GM12878 (cell line): ENCODE measurements around the gene MRPL20. TPM values are rescaled to one million over a fixed set of nuclear protein-coding genes. Genes with fewer than 3 reads are reported as not detected.

Experiments used
- ATAC-seq: fragments of 200-7000 bp; cut with Tn5 transposase; 3 replicates; pipeline ENCODE4 v1.9.1; 2020; ENCODE audit warnings: mild to moderate bottlenecking, moderate library complexity
- BruUV-seq: library from RNA; stranded (reverse); fragments of 400-500 nt; replicated peaks from 2 replicates; lab custom pipeline; 2021; lab: Mats Ljungman, UMichigan
- CTCF ChIA-PET: fragments of 300-600 bp; sonication (Branson Sonifier 250); formaldehyde crosslinking; extraction: SDS; loops from one replicate; lab custom pipeline; 2021; ENCODE audit warnings: inconsistent platforms; lab: Yijun Ruan, JAX
- POLR2A ChIA-PET: fragments of 350-600 bp; formaldehyde crosslinking; extraction: SDS; loops from one replicate; lab custom pipeline; 2021; ENCODE audit warnings: inconsistent platforms; lab: Charles Lee
- RAD21 ChIA-PET: fragments of 300-600 bp; sonication (Branson Sonifier 250); formaldehyde crosslinking; loops from one replicate; lab custom pipeline; 2023; ENCODE audit warnings: antibody characterized with exemption; ENCODE audit not compliant: unreplicated experiment; lab: Charles Lee
- SMC1A ChIA-PET: fragments of 300-600 bp; sonication (Branson Sonifier 250); formaldehyde crosslinking; loops from one replicate; lab custom pipeline; 2023; ENCODE audit not compliant: unreplicated experiment, uncharacterized antibody; lab: Charles Lee
- DNase-seq: peaks from one replicate; pipeline ENCODE4 v3.0.0-alpha.2; 2011; ENCODE audit warnings: low read depth, low spot score
- FAIRE-seq: peaks from 3 replicates; lab custom pipeline; 2011; peaks lifted over from hg19 to GRCh38; lab: Jason Lieb, UNC
- H2AFZ ChIP-seq: 2 replicates; pipeline ENCODE4 v1.6.0; 2011; ENCODE audit warnings: low read depth, low read length, control low read depth; ENCODE audit not compliant: control insufficient read depth
- H3K27ac ChIP-seq: 2 replicates; pipeline ENCODE4 v1.5.1; 2011; ENCODE audit warnings: control low read depth; ENCODE audit not compliant: control insufficient read depth, insufficient read depth
- H3K27me3 ChIP-seq, 2 experiments: replicated peaks in 1 of 2; 2 replicates each; pipeline versions ENCODE4 v1.6.0 to v1.6.1; 2011; ENCODE audit warnings: low read length in 1 of 2; ENCODE audit not compliant: control insufficient read depth in 2 of 2, insufficient read depth in 2 of 2
- H3K36me3 ChIP-seq, 2 experiments: 2 replicates each; pipeline ENCODE4 v1.5.1; 2011; ENCODE audit warnings: low read length in 1 of 2; ENCODE audit not compliant: control insufficient read depth in 2 of 2, insufficient read depth in 2 of 2
- H3K4me1 ChIP-seq: 2 replicates; pipeline ENCODE4 v1.6.1; 2011; ENCODE audit warnings: mild to moderate bottlenecking, low read length, moderate library complexity, mixed read lengths; ENCODE audit not compliant: control insufficient read depth, insufficient read depth
- H3K4me2 ChIP-seq: 2 replicates; pipeline ENCODE4 v1.6.0; 2011; ENCODE audit warnings: control low read depth; ENCODE audit not compliant: control insufficient read depth, insufficient read depth
- H3K4me3 ChIP-seq: fragments of 200-600 bp; sonication (generic); 2 replicates; pipeline ENCODE4 v1.5.1; 2016
- H3K79me2 ChIP-seq: 2 replicates; pipeline ENCODE4 v1.6.0; 2011; ENCODE audit warnings: low read length; ENCODE audit not compliant: control insufficient read depth, insufficient read depth
- H3K9ac ChIP-seq: 2 replicates; pipeline ENCODE4 v1.8.0; 2011; ENCODE audit warnings: low read length, control low read depth, mixed read lengths; ENCODE audit not compliant: control insufficient read depth, insufficient read depth
- H3K9me3 ChIP-seq: replicated peaks from 3 replicates; pipeline ENCODE4 v1.5.1; 2011; ENCODE audit warnings: mild to moderate bottlenecking, low read length; ENCODE audit not compliant: control insufficient read depth, insufficient read depth
- H4K20me1 ChIP-seq: 2 replicates; pipeline ENCODE4 v1.6.0; 2011; ENCODE audit not compliant: control insufficient read depth, insufficient read depth
- BMI1 ChIP-seq: fragments of 450-650 bp; IDR thresholded peaks from 2 replicates; pipeline ENCODE4 v1.6.1; 2016; ENCODE audit warnings: mild to moderate bottlenecking, moderate library complexity, borderline replicate concordance
- CEBPZ ChIP-seq: fragments of 150-350 bp; IDR thresholded peaks from 2 replicates; pipeline ENCODE4 v1.6.1; 2016; ENCODE audit warnings: low read depth, low read length
- E4F1 ChIP-seq: fragments of 450-650 bp; IDR thresholded peaks from 2 replicates; pipeline ENCODE4 v1.6.1; 2018; ENCODE audit warnings: borderline replicate concordance, mild to moderate bottlenecking; ENCODE audit not compliant: partially characterized antibody
- ELK1 ChIP-seq: IDR thresholded peaks from 2 replicates; pipeline ENCODE4 v1.6.1; 2012; ENCODE audit warnings: low read depth, low read length, improper control_type of control experiment
- MLLT1 ChIP-seq: fragments of 450-650 bp; IDR thresholded peaks from 2 replicates; pipeline ENCODE4 v1.6.1; 2016; ENCODE audit warnings: mild to moderate bottlenecking
- SKIL ChIP-seq: fragments of 450-650 bp; IDR thresholded peaks from 2 replicates; pipeline ENCODE4 v1.6.1; 2017; ENCODE audit warnings: mild to moderate bottlenecking, low read depth, inconsistent platforms; ENCODE audit not compliant: poor library complexity, severe bottlenecking
- SMAD1 ChIP-seq: fragments of 450-650 bp; IDR thresholded peaks from 2 replicates; pipeline ENCODE4 v1.6.1; 2018; ENCODE audit warnings: mild to moderate bottlenecking, low read depth; ENCODE audit not compliant: partially characterized antibody
- SREBF1 ChIP-seq: IDR thresholded peaks from 2 replicates; pipeline ENCODE4 v1.6.1; 2012; ENCODE audit warnings: mild to moderate bottlenecking, low read length
- TBL1XR1 ChIP-seq: IDR thresholded peaks from 2 replicates; pipeline ENCODE4 v1.6.1; 2012; ENCODE audit warnings: low read depth, low read length, improper control_type of control experiment
- WGBS: methylation state at CpG from one replicate; pipeline ENCODE4 v1.1.6; 2016; ENCODE audit warnings: low lambda C conversion rate; ENCODE audit not compliant: insufficient replicate concordance, insufficient coverage; ENCODE audit errors: missing lambda C conversion rate; 5-methylcytosine and 5-hydroxymethylcytosine counted together
- in situ Hi-C: fragments of 300-500 bp; cut with MboI; formaldehyde crosslinking; loops from 9 replicates; pipeline ENCODE4 v1.14.3; 2018; ENCODE audit warnings: mixed read lengths
- intact Hi-C: fragments of 100-400 bp; cut with micrococcal nuclease; formaldehyde crosslinking; loops from one replicate; pipeline ENCODE4 v1.14.2; 2022; ENCODE audit not compliant: unreplicated experiment
- polyA plus RNA-seq, 11 experiments: library from polyadenylated mRNA; depleted of rRNA in 4 of 11; unstranded in 6 of 11; stranded (reverse) in 5 of 11; fragments of >200 nt; fragmentation: Nextera tagmentation in 4 of 11; fragmentation: Illumina TruSeq in 1 of 11; extraction: Ambion mirVana in 4 of 11; extraction: Trizol in 1 of 11; gene quantifications; 1 replicate in 1 of 11; 2 replicates in 10 of 11; pipeline versions ENCODE4 v1.2.1 to v1.2.3, GENCODE V29; 2011 to 2016; ENCODE audit warnings: inconsistent platforms in 2 of 11, missing spikeins in 2 of 11, low read depth in 1 of 11
- total RNA-seq, 4 experiments: library from RNA; depleted of rRNA in 3 of 4; stranded (reverse); fragments of >200 nt in 3 of 4; fragmentation: Illumina TruSeq in 1 of 4; extraction: Trizol in 1 of 4; gene quantifications; 2 replicates each; pipeline versions ENCODE4 v1.2.1 to v1.2.3, GENCODE V29; 2013 to 2021

MRPL20 gene
- total and polyA plus RNA-seq, 10 of the 15 experiments (the other 5 are each of a cell fraction or from before 2014, with no cell fraction given): 129 to 525 (median 255) TPM

GRCh38 chr1:1430114-1430982 lies 23.3 kb upstream of the MRPL20 start:
- no TSS peak for BruUV-seq
- no peak for ATAC-seq
- ChIA-PET RAD21 (no interaction called here), POLR2A (no interaction called here), SMC1A (no interaction called here), CTCF (interaction anchor here (1.4 kb wide), 1 partner anchor 31 kb away, joined by 3 read pairs; the partner anchor contains the start of gene CCNL2)
- Histone ChIP-seq H3K4me2 (no peak overlapping the region), H3K36me3 (no peaks in the 10 kb centered on the region), H3K27ac (no peak overlapping the region), H3K4me3 (no peak overlapping the region), H2AFZ (no peak overlapping the region), H3K4me1 (peaks cover 17% of the 10 kb centered on the region), H3K9ac (no peak overlapping the region), H4K20me1 (no peaks in the 10 kb centered on the region), H3K27me3 (peaks cover 0 to 13% of the 10 kb centered on the region in 2 experiments; a peak in 3 of 4 replicates), H3K79me2 (no peaks in the 10 kb centered on the region), H3K9me3 (no peaks in the 10 kb centered on the region)
- in situ Hi-C loops (no loop called here), intact Hi-C loops (no loop called here)
- no peak for DNase-seq
- whole genome bisulfite sequencing: 32% methylated on average over 31 of the region's 35 CpGs
- FAIRE-seq: no peak
- TF ChIP-seq TBL1XR1 (no peak), E4F1 (no peak), BMI1 (no peak), ELK1 (no peak), MLLT1 (no peak), SKIL (no peak), SREBF1 (no peak), SMAD1 (no peak), CEBPZ (no peak)
